HG03432 (cell line): ENCODE results near the gene NPLOC4.

Source experiments
- ATAC-seq: cut with Tn5 transposase; IDR thresholded peaks from one replicate; pipeline ENCODE4 v1.9.1; 2021; ENCODE audit warnings: mild to moderate bottlenecking, moderate library complexity; ENCODE audit not compliant: unreplicated experiment

NPLOC4 gene

DNA sequence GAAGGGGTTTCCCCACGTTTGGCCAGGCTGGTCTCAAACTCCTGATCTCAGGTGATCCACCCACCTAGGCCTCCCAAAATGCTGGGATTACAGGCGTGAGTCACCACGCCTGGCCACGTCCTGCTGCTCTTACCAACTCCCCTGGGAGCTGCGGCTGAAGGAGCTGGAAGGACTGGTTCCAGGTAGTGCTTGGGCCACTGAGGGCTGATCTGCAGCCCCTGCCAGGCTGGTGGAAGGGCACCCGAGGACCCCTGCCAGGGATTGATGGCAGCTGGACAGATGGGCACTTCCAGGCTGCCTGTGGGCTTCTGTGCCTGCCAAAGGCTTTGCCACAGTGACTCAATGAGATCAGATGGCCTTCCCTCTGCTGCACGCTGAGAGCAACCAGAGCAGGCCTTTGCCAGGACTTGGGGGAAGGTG, 27.1 kb upstream of the NPLOC4 start:
- ATAC-seq = no peak

DNA sequence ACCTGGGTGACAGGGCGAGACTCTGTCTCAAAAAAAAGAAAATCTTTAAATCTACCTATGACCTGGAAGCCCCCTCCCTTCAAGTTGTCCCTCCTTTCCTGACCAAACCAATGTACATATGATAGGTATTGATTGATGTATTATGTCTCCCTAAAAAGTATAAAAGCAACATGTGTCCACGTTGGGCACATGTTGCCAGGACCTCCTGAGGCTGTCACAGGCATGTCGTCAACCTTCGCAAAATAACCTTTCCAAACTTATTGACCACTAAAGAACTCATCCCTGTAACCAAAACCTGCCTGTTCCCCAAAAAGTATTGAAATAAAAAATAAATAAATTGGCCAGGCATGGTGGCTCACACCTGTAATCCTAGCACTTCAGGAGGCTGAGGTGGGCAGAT, 25.1 kb upstream of the NPLOC4 start:
- no peak for ATAC-seq

DNA sequence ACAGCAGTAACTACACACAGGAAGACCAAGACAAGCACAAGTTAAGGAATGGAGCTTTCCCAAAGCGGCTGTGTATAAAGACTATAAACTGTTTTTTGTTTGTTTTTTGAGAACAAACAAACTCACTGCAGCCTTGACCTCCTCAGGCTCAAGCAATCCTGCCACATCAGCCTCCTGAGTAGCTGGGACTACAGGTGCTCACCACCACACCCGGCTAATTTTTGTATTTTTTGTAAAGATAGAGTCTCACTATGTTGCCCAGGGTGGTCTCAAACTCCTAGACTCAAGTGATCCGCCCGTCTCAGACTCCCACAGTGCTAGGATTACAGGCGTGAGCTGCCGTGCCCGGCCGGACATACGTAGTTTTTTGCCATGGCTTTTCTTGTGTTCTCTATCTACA, 23.5 kb upstream of the NPLOC4 start:
- ATAC-seq = no peak

DNA sequence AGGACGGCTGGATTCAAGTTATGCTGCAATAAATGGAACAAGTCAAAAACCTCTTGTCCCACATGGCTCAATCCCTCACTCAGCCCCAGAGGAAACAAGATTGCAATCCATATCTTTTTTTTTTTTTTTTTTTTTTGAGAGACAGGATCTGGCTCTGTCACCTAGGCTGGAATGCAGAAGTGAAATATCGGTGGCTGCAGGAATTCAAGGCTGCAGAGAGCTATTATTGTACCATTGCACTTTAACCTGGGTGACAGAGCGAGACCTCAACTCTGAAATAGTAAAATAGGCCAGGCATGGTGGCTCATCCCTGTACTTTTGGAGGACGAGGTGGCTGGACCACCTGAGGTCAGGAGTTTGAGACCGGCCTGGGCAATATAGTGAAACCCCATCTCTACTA, 22.1 kb upstream of the NPLOC4 start:
- no peak for ATAC-seq

DNA sequence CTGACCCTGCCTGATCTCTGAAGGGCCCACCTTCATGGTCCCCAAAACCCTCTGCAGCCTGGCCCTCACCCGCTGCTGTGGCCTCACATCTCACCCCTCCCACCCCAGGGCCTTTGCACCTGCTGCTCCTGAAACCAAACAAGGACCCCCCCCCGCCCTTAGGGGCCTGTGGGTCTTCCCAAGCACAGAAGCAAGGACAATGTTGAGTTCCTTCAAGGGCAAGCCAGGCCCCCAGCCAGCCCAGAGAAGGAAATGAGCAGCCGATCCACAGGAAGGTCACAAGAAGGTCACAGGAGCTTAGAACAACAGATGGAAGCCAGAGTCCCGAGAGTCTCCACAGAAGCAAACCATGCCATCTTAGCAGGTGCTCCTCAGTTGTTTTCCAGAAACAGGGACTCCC, 19.9 kb upstream of the NPLOC4 start:
- no peak for ATAC-seq

DNA sequence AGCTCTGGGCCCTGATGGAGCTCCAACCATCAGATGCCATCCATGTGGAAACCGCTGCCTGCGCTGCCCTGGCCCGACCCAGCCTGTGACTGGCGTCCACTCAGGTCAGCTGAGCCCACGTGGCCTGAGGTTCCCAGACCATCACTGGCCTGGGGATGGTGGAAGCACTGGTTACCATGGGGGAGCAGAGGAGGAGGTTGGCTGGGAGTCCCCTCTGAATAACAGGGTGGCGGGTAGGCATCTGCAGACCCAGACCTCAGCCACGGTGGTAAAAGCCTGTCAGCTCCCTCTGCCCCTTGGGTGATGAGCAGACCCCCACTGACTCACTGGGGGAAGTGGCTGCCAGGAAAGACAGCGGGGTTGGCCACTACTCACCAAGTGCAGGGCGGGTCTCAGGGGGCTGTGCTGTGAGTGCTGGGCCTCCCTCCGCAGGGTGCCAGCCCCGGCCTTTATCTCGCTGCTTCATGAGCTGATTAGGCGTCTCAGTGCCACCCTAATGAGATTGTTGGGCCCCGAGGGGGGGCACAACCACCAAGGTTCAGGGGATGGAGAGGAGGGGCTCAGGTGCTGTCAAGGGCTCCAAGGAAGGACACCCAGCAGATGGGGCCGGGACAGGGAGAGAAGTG, 19.3 kb upstream of the NPLOC4 start, which contains the start of gene PDE6G:
Gene PDE6G (minus strand): TSS at position 425 of the 626 bp plus-strand sequence. CDS start 3,237 bp downstream, outside the sequence.
- ATAC-seq = no peak

DNA sequence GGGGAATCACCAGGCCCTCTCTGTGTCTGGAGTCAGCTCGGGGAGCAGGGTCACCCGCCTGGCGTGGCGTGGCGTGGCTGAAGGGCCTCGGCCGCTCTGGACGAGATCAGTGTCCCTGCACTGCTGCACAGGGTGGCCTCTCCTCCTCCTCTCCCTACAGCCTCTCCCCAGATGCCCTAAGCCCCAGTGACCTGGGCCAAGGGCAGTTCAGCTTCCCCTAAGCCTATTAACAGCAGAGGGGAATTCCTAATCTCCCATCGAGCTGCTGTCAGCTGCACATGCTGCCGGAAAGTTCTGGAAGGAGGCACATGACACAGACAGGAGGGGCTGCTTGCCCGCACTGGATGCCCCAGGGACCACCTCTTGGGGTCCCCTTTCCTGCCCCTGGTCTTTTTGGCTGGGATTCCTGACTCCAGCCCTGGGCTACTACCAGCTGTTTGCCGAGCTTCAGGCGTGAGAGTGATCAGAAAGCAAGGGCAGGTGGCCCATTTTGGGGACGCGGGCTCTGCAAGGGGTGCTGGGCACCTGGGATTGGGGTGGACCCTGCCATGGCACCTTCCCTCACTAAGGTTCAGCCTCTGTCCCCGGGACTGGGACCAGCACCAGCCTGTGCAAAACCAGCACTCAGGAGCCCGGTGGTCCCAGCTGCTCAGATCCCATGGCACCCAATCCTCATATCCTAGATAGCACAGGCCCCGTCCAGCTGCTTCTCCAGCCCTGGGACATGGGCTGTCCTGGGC, 18.6 kb upstream of the NPLOC4 start:
- no peak for ATAC-seq

DNA sequence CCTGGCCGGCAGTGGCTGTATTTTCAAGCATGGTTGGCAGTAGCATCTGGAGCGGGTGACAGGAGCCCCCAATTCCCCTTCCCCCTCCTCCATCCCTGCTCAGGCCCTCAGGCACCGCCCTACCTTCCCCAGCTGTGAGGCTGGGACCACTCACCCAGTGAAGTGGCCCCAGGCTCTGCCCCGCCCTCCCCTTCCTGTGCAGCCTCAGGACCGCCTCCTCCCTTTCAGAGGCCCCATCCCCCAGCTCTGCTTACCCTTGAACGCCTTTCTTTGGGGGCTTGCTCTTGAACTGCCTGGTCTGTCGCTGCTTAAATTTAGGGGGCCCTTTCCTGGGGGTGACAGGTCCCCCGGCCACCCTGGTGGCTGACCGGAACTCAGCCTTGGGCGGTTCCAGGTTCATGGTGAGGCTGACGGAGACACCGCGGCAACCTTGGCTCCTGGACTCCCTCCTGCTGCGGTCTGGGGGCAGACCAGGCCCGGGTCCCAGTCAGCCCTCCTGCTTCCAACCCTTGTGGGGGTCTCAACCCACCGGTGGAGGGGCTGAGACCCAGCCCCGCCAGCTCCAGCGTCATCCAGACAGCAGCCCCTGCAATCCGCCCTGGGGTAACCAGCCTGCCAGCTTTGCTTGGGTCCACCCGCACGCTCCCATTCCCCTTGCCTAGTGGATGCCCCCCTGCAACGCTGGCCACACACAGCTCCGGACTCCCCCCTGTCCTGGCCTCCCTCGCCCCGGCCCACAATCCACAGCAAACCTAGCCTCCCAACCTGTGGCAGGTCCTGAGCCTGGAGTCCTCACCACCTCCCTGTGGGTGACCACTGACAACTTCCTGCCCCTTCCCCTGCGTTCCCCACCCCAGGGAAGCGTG, 16.2 kb upstream of the NPLOC4 start:
- ATAC-seq = no peak

DNA sequence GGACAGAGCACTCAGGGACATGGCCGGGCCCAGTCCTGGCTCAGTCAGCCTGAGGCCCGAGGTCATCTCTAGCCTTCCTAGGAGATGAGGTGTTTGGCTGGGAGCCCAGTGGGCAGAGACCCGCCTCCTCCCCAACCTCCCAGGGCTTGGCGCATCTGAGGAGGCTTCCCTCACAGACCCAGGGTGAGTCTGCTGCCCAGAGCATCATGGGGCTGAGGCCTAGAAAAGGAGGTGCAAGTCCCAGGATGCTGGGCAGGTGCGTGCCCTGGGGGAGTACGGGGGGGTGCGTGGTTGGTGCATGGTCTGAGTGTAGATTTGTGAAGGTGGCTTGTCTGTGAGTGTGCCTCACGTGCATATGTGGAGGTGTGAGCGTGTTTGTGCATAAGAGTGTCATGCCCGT, 14.8 kb upstream of the NPLOC4 start:
- no peak for ATAC-seq

DNA sequence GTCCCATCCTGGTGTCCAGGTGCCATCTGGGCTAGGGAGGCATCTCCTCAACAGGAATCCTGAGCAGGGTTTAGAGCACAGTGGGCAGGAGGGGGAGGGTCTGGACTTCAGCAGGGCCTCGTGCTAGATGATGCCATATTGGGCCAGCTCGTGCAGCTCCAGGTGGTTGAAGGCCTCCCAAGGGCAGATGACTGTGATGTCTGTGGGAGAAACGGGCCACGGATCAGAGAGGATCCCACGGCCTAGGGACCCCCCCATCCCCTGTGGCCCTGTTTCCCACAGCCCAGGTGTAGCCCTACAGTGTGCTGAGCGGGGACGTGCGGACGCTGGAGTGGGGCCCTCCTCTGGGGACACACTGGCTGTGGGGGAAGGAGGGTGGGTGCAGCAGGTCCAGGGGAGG, 14.0 kb upstream of the NPLOC4 start:
- no peak for ATAC-seq

DNA sequence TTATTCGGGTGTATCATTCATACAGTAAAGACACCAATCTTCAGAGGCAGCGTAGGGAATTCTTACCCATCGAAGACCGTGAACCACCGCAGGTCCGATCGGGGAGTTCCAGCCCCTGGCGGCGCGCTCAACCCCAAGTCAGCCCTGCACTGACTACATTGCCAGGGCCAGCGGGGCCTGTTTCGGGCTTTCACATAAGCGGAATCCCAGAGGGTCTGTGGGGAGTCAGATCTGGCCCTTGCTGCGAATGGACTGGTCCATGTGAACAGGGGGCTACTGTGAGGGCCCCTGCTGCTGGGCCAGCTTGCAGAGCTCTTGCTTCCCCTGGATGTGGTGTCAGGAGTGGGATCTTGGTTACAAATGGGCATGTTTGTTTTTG, 11.8 kb upstream of the NPLOC4 start:
- ATAC-seq = no peak

DNA sequence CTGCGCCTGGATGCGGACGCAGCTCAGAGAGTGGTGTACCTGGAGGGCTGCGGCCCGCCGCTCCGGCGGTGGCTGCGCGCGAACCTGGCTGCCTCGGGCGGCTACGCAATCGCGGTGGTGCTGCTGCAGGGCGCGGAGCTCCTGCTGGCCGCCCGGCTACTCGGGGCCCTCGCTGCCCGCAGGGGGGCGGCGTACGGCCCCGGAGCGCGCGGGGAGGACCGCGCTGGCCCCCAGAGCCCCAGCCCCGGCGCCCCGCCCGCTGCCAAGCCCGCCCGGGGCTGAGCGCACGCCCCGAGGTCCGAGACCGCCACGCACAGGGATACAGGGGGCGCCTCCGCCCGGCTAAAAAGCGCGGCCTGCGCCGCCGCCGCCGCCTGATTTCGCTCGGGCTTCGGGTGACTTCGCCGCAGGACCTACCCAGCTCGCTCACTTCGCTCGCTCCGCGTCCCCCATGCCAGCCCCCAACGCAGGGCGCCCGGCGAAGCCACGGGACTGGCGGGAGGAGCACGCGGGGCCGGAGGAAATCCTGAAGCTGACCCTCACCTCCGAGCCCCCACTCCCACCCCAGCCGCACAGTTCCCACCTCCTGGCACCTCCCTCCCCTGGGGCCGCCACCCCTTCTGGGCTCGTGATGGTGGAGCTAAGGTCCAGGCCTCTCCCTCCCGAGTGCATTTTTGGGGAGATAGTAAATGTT, 11.2 kb upstream of the NPLOC4 start:
- no peak for ATAC-seq

DNA sequence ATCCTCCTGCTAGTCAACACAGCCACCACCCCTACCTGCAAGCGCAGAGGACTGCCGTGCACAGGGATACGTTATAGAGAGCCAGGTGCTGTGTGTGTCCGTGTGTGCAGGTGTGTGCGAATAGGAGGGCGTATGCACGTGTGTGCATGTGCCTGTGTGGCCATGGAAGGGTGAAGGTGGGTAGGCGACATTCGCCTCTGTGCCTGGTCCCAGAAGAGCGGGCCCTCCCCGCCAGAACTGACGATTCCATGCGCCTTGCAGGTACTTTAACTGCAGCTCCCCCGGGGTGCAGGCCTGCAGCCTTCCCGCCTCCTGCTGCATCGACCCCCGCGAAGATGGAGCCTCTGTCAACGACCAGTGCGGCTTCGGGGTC, 10.7 kb upstream of the NPLOC4 start:
- no peak for ATAC-seq

DNA sequence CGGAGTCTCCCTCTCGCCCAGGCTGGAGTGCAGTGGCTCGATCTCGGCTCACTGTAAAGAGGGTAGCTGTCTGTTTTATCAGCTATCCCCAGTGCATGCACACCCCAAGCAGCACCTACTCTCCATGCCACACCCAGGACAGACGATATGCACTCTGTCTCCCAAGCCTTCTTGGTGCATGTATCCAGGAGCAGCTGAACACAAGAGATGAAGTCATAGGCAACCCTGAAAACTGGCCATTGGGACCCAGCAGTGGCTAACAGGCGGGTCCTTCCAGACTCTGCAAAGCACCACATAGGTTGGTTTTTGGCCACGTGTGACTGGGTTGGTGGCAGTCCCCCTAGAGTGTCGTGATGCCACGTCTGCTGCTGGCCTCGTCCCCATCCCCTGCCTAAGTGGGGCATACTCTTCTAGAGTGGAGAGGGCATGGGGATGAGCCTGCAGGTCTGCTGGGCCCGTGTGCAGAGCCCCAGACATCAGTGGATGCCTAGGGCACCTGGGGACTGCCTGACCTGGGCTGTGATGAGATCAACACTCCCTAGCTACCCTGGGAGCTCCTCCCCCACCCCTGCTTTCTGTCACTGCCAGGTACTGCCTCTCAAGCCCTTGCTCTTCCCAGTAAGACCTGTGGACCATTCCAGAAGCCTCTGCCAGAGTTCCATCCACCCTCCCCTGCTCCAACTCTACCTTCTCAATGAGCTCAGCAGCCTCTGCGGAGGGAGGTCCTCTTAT, 10.1 kb upstream of the NPLOC4 start:
- ATAC-seq = no peak

DNA sequence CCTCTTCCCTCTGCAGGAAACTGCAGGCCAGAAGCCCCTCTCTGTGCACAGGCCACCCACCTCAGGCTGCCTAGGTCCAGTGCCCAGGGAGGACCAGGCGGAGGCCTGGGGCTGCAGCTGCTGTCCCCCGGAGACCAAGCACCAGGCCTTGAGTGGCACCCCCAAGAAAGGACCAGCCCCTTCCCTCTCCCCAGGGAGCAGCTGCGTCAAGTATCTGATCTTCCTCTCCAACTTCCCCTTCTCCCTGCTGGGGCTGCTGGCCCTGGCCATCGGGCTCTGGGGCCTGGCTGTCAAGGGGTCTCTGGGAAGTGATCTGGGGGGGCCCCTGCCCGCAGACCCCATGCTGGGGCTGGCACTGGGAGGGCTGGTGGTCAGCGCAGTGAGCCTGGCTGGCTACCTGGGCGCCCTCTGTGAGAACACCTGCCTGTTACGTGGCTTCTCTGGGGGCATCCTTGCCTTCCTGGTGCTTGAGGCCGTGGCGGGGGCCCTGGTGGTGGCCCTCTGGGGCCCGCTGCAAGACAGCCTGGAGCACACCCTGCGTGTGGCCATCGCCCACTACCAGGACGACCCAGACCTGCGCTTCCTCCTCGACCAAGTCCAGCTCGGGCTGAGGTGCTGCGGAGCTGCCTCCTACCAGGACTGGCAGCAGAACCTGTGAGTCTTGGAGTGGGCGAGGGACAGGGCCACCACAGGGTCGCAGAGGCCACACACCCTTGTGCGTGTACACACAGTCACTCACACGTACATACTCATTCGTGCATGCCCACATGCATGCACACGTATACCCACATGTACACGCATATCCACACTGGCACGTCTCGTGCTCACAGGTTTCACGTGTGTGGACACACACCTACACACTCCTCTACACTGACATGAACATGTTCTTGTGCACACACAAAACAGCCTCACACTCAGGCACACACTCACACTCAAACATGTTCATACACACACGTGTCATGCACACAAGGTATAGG, 8.4 kb upstream of the NPLOC4 start:
- no peak for ATAC-seq

DNA sequence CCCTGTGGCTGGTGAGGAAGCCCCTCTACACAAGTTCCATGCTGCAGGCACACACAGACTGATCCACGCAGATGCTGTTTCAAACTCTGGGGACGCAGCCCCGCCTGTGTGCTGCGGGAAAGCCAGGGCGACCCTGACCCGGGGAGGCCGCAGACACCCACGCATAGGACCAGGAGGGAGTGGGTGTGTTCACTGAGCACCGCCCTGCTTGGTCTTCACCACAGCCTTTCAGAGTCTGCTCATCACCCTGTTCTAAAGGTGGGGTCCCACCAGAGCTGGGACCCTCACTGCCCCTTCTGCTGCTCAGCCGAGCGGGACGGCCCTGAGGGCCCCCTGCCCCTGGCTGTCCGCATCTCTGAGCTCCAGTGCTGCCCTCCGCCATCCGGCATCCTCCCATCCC, 7.6 kb upstream of the NPLOC4 start:
- ATAC-seq = no peak

DNA sequence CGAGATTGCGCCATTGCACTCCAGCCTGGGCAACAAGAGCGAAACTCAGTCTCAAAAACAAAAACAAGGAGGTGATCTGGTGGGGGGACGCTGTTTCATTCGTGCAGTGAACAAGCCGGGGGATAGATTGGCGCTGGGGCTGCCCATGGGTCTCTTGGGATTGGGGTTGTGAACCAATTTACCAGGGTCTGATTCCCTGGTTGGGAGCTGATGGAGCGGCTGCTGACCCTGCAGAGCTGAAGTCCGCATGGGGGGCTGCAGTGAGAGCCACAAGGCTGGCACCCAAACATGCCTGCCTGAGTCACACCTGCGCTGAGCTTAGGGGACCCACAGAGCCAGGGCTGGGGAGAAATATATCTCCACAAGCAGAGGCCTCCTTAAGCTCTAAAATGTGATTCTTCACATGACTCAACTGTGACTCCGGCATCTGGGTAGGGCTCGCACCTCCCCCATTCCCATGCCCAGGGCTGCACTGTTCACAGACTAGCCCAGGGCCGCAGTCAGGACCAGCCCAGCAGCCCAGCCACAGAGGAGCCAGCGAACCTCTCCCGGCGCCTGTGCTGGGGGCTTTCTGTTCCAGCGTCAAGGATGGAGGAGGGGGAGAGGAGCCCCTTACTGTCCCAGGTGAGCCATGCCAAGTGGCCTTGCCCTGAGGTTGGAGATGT, 5.0 kb upstream of the NPLOC4 start:
- no peak for ATAC-seq

DNA sequence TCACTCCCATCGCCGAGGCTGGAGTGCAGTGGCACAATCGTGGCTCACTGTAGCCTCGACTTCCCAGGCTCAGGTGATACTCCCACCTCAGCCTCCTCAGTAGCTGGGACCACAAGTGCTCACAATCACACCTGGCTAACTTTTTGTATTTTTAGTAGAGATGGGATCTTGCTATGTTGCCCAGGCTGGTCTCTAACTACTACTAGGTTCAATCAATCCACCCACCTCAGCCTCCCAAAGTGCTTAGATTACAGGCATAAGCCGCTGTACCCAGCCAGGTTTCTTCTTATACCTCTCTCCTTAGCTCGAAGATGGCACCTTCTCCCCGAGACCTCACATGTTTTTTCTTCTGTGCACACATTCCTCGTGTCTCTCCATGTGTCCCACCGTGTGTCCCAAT, 3.1 kb upstream of the NPLOC4 start:
- ATAC-seq = no peak

DNA sequence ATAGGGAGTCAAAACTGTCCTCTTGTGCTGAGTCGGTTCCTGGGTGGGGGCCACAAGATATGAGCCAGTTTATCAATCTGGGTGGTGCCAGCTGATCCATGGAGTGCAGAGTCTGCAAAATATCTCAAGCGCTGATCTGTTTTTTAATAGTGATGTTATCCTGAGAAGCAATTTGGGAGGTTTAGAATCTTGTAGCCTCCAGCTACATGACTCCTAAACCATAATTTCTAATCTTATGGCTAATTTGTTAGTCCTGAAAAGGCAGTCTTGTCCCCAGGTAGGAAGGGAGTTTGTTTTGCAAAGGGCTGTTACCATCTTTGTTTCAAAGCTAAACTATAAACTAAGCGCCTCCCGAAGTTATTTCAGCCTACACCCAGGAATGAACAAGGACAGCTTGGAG, 1.8 kb upstream of the NPLOC4 start:
- ATAC-seq = no peak
